Pulmonary artery endothelial cell (primary cell): ENCODE measurements around the gene INO80. TPM values are rescaled to one million over a fixed set of nuclear protein-coding genes. Genes with fewer than 3 reads are reported as not detected.

Source experiments
- DNase-seq: peaks from one replicate; pipeline ENCODE4 v3.0.0-alpha.2; 2011; ENCODE audit warnings: low read depth, low spot score
- total RNA-seq: library from RNA; depleted of rRNA; stranded (reverse); fragments of >200 nt; gene quantifications from 2 replicates; pipeline ENCODE4 v1.2.3, GENCODE V29; 2014

The INO80 gene
- total RNA-seq, 1 donor from 2014 or later = 26.0 TPM

DNA sequence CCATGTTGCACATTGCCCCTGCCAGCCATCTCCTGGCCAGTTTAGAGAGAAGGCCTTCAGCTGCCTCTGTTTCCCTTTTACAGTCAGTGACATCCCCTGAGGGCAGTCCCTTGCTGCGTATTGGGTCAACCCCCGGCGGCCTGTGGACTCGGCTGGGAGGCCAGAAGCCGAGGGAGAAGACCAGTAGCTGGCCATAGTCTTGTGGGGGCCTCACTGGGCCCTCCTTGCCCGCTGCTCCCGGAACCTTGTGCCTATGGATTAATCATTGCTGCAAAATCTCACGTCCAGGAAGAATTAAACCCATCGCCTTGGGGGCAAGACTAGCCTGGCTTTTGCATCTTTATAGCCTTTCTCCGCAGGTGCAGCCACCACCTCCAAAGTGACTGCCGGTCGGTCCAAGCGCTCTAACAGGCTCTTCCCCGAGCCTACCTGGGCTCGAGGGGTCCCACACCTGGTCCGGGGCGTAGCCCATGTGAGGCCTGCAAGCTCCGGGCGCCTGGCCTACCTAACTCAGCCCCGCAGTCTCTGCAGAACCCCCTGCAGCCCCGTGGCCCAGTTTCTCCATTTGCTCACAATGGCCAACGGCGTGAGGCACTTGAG lies 163.7 kb downstream of the INO80 start:
- no peak for DNase-seq

DNA sequence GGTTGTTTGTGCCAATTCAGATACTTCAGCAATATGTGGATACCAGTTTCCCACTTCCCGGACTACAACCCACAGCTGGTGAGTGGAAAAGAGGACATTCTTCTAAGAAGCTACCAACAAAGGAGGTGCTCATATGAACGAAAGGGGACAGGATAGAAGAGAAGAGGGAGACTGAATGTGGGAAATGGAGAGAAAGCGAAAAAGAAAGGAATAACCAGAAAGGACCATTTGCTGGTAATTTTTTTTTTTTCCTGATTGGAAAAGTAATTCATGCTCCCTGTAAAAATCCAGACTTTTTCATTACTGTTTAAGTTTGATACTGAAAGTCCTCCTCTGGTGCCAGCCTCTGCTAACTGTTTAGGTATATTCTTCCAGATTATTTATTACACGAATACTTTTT lies 164.3 kb downstream of the INO80 start:
- no peak for DNase-seq

DNA sequence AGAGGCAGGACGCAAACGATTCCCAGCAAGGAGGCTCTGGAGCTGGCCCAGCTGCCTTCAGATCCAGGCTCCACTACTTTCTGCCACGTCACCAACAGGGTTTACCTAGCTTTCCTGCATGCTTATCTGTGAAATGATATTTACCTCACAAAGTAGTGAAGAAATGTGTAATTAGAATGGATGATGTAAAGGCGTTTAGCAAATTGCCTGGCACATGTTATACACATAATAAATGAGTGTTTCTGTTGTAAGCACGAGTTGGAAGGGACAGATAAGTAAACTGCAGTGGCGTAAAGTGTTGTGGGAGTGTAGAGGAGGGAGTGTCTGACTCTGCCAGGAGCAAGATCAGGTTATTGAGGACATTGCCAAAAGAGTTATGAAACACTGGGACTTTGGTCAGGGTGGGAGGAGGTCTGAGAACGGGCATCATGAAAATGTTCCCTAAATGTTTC lies 166.3 kb downstream of the INO80 start:
- DNase-seq = no peak

DNA sequence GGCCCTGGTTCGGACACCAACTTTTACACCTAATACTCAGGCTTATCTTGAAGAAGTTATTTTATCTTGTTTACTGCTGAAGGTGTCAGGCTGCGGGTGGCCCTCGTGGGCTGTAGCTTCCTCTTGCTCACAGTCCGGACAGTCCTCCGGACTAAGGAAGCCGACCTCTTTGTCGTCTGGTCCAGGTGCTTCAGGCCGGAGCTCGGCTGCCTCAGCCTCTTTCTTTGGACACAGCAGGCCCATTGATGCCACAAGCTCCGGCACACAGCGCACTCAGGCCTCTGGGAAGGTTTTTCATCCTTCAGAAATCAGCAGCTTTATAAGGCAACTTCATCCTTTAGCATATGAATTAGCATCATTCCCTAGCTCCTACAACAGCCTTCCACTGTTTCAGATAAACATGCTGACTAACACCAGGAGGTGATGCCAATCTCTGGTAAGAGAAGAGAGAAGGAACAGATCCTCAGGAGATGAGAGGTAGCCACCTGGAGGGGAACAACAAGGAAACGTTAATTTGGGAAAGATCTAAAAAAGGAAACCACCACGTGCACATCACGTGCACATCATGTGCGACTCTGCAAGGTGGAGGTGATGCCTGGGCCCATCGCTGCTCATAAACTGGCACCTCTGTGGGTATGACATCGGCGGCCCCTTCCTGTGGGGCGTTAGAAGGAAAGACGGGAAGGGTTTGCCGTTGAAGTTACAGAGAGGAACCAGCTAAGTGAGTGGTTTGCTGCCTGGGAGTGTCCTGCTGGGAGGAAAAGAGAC lies 167.2 kb downstream of the INO80 start:
- DNase-seq = no peak

DNA sequence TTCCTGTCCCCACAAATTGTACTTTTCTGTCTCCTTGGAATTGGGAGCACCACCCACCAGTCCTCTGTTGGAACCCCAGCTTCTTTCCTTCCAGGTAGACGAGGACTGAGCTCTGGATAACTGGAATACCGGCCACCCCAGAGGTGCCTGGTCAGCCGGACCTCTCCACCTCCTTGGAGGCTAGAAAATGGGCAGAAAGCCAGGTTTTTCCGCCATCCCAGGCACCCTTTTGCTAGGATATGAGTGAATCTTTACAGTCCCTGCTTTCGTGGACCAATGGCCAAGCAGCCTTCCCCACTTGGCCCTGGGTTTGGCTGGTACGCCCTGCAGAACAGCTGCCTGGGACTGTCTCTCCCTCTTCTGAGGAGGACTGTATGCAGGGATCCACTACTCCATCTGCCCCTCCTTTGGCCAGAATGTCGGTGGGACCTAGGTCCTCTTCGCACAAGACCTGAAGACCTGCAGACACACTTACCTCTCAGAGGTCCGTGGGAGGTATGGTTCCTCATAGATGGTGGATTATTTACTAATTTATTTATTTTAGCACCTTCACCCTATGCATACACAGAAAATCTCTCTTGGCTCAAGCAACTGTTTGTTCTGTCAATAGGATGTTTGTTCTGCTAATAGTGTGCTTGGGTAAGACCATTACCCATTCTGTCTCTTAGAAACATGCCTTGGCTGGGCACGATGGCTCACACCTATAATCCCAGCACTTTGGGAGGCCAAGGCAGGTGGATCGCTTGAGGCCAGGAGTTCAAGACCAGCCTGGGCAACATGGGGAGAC lies 171.4 kb downstream of the INO80 start:
- DNase-seq = no peak

DNA sequence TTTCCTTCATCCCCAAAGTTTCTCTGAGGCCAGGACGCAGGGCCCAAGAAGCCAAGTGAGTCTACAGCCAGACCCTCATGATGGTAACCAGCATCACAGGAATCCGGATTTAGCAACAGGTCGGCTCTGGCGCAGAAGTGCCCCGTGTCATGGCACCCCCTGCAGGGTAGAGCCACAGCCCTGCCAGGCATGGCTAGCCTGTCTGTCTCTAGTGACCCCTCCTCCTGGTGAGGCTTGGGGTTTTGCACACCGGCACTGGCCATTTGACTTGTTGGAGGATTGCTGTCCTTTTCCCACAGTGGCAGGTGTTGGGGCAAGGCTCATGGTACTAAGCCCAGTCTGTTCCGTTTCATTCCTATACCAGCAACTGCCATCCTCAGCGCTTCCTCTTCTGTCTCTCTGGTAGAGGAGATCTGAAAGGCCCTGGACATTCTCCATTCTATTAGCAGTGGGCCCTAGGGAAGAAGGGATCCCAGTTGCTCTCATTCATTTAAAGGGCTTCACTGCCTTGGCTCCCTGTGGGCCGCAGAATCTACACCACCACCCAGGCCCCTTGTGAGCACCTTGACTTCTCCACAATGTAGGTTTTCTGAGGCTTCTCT lies 172.2 kb downstream of the INO80 start:
- DNase-seq = no peak

DNA sequence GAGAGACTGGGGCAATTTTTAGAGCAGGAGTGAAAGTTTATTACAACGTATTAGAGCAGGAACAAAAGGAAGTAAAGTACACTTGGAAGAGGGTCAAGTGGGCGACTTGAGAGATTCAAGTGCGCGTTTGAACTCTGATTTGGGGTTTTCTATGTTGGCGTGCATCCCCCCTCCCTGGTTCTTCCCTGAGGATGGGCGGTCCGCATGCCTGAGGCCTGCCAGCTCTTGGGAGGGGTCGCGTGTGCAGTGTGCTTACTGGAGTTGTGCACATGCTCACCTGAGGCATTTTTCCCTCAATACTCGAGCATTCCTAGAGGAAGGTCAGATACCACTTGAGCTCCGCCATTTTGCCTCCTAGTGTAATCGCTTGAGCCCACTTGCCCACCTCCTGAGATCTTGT lies 173.2 kb downstream of the INO80 start:
- no peak for DNase-seq

DNA sequence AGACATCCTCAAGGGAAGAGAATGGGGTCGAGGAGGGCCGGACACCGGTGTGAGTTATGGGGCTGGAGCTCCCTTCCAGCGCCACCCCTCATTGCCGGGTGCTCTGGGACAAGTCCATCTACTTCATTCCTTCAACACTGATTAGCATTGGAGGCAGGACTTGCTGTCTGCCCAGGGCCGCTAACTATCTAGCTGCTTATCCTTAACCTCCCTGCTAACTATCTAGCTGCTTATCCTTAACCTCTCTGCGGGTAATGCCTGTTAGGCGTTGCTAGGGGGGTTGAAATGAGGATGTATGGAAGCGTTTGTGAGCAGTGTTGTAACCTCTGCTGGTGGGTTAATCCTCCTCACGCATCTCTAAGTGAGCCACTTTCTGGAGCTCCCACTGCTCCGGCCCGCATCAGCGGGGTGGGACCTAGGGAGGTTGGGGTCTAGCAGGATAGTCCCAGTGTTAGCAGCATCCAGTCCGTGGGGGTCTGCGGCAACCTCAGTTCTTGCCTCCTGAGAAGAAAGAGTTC lies 173.7 kb downstream of the INO80 start:
- no peak for DNase-seq

DNA sequence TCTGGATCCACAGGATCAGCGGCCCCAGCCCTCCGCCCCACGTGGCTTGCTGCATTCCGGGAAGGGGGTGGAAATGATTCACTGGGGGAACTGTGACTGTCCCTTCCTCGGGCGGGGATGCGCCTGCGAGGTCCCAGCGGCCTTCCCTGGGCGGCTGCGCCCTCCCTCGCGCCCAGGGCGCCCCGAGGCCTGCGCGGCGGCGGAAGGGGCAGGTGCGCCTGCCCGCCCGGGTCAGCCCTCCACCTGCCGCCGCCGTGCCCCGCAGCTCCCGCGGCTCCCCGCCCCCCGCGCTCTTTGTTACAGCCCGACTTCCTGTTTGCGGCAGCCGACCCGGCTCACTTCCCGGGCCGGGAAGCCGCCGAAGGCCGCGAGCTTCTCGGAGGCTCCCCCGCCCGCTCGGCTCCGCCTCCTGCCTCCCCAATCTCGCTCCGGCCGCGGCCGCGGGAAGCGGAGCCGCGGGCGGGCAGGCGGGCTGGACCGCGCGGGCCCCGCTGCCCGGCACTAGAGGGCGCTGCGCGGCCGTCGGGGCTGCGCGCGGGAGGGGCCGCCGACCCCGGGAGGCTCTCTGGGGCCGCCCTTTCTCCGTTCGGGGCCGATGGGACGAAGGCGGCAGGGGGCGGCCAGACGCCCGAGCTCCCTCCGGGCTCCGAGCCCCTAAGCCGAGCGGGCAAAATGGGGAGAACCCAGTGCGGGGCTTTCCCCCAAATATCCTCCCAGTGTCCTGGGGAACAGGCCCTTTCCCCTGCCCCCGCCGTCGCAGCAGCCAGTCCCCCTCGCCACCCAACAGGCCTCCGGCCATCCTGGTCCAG lies 174.3 kb downstream of the INO80 start:
- DNase-seq = peak; percentile 66

DNA sequence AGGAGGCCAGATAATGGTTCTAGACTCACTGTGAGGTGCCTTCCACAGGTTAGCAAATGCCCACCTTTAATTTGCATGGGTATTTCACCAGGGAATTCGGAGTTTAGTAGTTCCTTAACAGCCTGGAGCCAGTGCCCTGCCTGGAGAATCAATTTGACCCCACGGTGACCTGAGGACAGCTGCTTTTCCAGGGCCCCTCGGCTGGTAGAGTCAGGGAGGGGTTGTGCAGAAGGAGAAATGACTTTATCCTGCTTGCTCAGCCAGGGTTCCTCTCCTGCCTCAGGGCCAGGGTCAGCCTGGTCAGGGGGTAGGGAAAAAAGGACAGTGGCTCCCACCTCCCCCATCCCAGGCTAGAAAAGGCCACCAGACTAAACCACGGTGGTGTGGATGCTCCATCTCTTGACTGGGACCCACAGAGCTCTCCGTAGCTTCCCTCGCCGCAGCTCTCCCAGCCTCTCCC lies 175.0 kb downstream of the INO80 start:
- no peak for DNase-seq

DNA sequence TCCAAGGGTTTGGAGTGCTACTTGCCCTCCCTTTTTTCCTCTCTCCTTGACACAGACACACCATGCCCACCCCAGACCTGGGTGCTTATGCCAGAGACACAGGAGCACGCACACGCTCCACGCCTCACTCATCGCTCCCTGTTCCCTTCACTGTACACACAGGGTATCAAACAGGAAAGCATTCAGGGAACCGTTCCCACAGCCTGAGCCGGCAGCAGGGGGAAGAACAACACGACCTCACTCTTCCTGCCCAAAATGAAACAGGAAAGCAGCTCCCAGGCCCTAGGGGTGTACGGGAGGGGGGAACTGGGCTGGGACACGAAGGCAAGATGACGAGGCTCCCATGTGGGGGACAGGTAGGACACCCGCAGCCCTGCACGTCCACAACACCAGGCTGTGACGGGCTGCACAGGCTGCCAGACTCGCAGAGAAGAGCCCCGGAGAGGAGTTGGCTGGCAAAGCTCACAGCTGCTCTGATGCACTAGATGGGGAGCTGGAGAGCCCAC lies 175.7 kb downstream of the INO80 start:
- DNase-seq = peak; percentile 62

DNA sequence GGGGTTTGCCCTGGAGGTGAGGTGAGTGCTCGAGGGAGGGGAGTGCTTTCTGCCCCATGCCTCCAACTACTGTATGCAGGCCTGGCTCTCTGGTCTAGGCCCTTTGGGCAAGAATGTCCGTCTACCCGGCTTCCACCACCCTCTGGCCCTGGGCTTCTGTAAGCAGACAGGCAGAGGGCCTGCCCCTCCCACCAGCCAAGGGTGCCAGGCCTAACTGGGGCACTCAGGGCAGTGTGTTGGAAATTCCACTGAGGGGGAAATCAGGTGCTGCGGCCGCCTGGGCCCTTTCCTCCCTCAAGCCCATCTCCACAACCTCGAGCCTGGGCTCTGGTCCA lies 177.6 kb downstream of the INO80 start:
- DNase-seq = no peak

DNA sequence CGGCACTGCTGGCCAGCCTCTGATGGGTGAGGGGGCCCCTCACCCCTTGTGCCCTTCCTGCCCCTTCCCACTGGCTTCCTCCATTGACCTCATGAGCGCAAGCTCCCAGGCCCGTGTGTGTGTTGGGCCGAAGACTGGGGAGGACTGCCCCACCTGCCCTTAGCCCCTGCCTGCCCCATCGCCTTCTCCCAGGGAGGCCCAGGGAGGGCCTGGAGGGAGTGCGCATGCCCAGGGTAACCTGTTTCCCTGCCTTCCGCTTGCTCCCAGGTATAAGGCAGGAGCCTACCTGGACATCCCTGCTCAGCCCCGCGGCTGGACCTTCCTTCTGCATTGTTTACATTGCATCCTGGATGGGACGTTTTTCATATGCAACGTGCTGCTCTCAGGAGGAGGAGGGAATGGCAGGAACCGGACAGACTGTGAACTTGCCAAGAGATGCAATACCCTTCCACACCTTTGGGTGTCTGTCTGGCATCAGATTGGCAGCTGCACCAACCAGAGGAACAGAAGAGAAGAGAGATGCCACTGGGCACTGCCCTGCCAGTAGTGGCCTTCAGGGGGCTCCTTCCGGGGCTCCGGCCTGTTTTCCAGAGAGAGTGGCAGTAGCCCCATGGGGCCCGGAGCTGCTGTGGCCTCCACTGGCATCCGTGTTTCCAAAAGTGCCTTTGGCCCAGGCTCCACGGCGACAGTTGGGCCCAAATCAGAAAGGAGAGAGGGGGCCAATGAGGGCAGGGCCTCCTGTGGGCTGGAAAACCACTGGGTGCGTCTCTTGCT lies 178.1 kb downstream of the INO80 start:
- DNase-seq = no peak

DNA sequence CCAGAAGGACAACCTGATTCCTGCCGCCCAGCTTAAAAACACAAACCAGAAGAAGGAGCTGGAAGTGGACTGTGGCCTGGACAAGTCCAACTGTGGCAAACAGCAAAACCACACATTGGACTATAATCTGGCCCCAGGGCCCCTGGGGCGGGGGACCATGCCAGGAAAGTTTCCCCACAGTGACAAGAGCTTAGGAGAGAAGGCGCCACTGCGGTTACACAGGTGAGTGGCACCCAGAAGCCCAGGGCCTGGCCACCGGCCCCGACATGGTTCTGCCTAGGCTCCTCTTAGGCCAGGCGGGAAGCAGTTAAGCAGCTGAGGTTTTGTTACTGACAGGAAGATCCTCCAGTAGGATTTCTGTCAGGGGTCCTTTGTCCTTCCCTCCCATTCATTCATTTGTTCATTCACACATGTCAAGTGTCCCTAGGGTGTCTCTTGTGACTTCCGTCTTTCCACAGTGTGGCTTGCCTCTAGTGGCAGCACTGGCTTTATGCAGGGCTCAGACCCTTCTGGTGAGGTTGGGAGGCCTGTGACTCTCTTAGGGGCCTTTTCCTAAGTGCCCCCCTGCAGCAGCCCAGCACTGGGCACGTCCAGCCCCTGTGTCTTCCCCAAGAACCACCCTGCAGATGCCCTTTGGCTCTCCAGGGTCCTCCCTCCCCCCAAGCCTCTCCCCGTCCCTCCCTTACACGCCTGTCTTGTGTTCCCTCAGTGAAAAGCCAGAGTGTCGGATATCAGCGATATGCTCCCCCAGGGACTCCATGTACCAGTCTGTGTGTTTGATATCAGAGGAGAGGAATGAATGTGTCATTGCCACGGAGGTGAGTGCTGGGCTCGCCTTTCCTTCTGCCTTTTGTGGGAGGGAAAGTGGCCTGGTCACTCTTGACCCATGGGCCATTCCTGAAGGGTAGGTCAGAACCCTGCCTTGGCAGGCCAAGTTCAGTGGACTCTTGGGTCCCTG lies 179.1 kb downstream of the INO80 start:
- no peak for DNase-seq

DNA sequence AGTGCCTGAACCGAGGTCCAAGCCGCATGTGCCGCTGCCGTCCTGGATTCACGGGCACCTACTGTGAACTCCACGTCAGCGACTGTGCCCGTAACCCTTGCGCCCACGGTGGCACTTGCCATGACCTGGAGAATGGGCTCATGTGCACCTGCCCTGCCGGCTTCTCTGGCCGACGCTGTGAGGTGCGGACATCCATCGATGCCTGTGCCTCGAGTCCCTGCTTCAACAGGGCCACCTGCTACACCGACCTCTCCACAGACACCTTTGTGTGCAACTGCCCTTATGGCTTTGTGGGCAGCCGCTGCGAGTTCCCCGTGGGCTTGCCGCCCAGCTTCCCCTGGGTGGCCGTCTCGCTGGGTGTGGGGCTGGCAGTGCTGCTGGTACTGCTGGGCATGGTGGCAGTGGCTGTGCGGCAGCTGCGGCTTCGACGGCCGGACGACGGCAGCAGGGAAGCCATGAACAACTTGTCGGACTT lies 179.8 kb downstream of the INO80 start:
- DNase-seq = no peak

DNA sequence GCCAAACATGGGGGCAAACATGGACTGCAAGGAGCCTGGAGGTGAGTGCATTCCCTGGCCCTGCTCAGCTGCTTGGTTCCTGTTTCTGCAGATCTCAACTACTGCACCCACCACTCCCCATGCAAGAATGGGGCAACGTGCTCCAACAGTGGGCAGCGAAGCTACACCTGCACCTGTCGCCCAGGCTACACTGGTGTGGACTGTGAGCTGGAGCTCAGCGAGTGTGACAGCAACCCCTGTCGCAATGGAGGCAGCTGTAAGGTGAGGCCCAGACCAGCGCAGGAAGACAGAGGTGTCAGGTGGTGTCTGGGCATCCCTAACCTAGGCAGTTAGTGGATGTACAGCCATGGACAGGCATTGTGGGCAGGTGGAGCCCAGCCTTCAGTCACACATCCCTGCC lies 181.6 kb downstream of the INO80 start:
- DNase-seq = no peak

DNA sequence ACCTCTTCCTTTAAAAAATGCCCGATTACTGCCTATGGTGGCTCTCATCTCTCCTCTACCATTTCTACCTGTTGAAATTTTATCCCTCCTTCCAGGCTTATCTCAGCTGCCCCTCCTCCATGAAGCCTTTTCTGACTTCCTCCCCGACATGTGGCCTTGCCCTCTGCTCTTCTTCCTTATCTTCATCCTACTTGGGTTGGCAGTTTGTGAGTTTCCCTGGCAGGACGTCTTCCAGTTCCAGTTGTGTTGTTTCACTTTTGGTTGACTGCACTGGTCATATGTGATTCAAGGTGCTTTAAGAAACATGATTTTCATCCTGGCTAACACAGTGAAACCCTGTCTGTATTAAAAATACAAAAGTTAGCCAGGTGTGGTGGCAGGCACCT lies 182.6 kb downstream of the INO80 start:
- no peak for DNase-seq

DNA sequence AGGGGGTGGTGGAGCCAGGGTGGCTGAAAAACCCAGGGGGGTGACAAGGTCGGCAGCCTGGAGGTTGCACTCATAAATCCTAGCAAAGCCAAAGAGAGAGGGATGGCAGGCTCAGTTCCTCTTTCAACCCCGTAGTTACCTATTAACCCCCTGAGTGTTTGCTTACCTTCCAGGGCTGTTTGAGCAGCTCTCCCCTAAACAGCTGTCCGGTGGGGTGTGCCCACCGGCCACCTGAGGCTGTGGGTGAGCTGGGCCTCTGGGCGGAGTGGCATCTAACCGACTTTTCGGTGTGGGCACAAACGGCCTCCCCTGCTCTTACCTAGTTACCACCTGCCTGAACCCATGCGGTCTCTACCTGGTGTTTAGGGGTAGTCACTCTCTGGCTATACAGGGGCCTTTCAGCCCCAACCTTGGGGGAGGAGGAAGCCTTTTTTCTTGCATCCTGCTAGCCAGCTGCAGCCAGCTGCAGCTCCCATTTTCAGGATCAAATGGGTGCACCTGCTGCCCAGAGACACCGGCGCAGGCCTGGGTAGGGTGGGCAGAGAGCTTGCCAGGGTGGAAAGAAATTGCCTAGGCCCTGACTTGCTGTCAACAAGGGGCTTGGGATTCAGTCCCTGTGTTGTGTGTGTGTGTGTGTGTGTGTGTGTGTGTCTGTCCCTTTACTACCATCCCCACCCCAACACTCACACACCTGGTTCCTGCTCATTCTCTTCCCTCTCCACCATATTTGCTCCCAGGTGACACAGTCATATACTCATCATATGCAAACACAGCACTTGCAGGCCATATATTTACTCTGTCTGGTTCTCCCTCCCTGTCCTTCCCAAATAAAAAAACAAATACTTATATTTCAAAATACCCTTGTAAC lies 183.2 kb downstream of the INO80 start:
- no peak for DNase-seq
